GM20000 (cell line): ENCODE results near the gene FOXF1.

Experiments
- DNase-seq: peaks from one replicate; pipeline ENCODE4 v3.0.0; 2012; ENCODE audit warnings: low spot score
- CTCF ChIP-seq: IDR thresholded peaks from 2 replicates; pipeline ENCODE4 v1.5.1; 2012; ENCODE audit warnings: mild to moderate bottlenecking, control low read depth; ENCODE audit errors: extremely low read depth, missing control alignments

Gene FOXF1

GRCh38 chr16:86470964-86471363 lies 39.4 kb upstream of the FOXF1 start:
- no peak for TF ChIP-seq CTCF
- no peak for DNase-seq

DNA sequence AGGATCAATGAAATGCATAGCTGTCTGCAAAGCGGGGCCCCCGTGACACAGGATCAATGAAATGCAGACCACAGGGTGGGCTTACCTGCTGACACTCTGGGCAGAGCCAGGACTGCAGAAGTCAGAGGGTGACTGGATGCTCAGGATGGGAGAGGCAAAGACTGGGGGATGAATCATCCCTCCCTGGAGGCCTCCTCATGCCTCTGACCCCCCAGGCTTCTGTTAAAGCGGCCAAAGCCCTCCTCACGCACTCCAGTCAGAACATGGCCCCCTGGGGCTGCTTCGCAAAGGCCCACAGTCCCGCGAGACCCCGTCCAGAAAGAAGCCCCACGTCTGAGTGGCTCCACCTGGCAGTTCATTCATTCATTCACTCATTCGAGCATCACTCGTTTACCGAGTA lies 38.4 kb upstream of the FOXF1 start:
- TF ChIP-seq CTCF = no peak
- no peak for DNase-seq

DNA sequence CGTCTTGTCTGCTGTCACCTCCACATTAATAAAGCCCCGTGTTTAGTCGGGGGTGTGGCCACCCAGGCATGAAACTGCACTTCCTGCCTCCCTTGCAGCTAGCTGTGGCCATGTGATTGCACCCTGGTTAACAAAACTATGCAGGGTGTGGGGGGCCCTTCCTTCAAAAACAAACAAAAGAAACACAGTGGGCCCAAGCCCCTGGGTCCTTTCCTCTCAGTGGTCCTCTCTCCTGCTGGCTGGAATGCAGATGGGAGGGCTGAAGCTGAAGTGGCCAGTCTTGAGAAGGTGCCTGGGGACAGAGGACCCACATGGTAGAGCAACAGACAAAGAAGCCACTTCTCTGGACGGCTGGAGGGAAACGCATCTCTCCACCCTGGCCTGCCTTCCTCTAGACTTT lies 38.0 kb upstream of the FOXF1 start:
- DNase-seq = no peak
- TF ChIP-seq CTCF = no peak

- no peak for TF ChIP-seq CTCF
- no peak for DNase-seq
These were observed 33.3 kb upstream of the FOXF1 start for GRCh38 chr16:86476956-86477534.

DNA sequence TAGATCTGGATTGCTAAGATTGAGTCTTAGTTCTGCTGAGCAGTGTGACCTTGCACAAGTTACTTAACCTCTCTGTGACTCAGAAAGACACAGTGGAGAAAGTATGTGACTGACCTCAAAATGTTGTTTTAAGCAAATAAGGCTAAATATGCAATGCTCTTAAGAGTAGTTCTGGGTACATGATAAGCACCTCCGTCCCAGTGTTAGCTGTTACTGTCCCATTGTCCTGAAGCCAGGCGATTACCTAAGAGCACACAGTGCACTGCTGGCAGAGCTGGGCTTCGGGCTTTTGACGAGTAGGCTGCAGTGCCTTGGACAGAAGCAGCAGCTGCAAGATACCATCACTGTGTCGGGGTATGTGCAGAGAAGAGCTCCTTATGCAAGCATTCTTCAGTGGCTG lies 32.7 kb upstream of the FOXF1 start:
- no peak for DNase-seq
- TF ChIP-seq CTCF = no peak

DNA sequence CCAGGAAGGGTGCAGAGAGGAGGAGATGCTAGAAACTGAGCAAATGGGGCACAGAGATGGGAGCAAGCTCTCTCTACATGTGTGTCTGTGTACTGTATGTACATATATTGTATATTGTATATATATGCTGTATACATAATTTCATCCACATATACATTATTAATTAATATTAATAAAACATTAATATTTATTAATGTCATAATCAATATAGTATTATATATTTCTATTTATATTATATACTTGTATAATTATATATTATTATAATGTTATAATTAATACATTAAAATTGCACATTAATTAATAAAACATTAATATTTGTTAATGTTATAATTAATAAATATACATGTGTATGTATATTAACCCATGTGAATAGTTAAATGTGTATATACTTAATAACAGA lies 31.5 kb upstream of the FOXF1 start:
- no peak for TF ChIP-seq CTCF
- no peak for DNase-seq

DNA sequence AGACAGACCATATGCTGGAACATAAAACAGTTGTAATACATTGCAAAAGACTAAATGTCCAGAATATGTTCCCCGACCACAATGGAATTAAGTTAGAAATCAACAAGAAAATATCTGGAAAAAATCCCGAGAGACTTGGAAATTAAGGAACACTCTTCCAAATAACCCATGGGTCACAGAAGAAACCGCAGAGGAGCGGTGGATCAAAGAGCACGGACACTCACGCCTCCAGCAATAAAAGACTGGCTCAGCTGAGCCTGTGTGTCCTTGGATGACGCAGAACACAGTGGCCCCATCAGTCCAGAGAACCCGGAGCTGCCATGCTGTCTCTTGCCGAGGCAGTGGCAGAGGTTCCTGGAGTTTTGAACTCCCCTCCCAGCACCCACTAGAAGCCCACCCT lies 30.9 kb upstream of the FOXF1 start:
- no peak for TF ChIP-seq CTCF
- DNase-seq = no peak
